Germinal center (tissue), 1 donor: Measurements from ENCODE around the gene TMEM134.
"Not testable (repeated sequence)": the region's sequence is repeated elsewhere in the genome, so short reads cannot be mapped to it uniquely, and the experiment has no call there.

ENCODE experiments used
- DNase-seq: peaks from one replicate; pipeline ENCODE4 v3.0.0; 2012; ENCODE audit warnings: mixed read lengths, low spot score

TMEM134 gene, protein sequence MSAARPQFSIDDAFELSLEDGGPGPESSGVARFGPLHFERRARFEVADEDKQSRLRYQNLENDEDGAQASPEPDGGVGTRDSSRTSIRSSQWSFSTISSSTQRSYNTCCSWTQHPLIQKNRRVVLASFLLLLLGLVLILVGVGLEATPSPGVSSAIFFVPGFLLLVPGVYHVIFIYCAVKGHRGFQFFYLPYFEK

DNA sequence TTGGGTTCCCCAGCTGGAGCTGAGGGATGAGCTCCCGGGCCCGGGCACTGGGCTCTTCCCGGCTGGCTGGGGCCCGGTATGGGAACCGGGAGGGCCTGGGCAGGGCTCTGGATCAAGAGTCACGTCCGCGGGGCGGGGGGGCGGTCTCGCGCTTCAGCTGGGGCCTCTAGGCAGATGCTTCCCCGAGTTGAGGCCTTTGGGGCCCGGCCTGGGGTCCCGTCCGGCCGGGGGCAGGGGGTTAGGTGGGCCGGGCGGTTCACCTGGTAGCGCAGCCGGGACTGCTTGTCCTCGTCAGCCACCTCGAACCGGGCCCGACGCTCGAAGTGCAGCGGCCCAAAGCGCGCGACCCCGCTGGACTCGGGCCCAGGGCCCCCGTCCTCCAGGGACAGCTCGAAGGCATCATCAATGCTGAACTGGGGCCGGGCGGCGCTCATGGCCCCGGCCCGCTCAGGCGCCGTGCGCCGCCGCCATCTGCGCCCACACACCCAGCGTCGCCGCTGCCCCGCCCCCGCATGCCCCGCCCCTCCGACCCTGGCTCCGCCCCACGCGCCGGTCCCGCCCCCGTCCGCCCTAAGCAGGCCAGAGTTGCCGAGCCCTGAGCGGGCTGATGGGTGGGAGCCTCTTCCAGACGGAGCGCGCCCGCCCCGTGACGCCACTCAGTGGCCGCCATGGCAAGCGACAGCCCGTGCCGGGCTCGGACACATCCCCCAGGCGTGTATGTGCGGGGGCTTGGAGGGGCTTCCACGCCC is at the start of gene TMEM134:
TMEM134 (minus strand) TSS at position 493 of the 749 bp plus-strand sequence; CDS start at position 434, 59 bp downstream.
- DNase-seq, result peak; percentile 91

DNA sequence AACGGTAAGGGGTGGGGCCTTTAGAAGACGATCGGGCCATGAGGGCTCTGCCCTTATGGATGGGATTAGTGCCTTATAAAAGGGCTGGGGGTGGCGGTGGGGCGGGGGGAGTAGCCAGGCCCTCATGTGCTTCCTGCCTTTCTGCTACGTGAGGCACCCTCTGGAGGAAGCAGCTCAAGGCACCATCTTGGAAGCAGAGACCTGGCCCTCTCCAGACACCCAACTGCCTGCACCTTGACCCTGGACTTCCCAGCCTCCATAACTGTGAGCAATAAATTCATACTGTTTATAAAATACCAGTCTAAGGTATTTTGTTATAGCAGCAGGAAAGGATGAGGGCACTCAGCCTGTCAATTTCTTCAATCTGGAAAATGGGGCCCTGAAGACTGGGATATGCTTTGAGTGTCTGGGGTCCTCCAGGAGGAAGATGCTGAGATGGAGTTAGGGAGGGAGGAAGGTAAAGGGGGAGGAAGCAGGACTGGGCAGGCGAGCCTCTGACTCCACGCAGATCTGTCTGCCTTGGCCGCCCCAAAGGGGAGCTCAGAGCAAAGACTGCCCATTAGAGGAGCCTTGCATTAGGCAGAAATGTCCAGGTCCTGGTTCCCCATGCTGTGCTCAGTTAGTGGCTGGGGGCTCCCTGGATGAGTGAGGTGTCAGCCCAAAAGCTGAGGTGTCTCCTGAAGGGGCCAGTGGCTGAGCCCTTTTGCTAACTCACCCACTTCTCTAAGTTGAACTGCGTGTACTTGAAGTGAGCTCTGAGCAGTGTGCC is 48.9 kb upstream of the TMEM134 start:
- DNase-seq, result no peak

DNA sequence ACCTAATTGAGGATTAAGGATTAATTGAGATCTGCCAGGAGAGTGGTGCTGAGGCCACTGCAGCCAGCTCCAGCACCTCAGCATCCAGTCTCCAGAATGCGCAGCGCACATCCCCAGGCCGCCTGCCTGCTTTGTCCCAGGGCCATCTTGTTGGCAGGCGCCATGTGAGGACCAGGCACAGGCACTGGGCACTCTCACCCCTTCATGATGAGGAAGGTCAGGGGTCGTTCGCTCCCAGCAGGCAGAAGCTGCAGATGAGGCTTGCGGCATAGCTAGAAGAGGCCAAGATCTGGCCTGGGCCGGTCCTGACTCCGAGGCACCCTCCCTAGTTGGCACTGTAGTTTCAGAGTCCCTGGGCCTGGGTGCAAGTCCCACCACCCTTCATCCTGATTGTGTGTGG is 47.8 kb upstream of the TMEM134 start:
- DNase-seq, result no peak

DNA sequence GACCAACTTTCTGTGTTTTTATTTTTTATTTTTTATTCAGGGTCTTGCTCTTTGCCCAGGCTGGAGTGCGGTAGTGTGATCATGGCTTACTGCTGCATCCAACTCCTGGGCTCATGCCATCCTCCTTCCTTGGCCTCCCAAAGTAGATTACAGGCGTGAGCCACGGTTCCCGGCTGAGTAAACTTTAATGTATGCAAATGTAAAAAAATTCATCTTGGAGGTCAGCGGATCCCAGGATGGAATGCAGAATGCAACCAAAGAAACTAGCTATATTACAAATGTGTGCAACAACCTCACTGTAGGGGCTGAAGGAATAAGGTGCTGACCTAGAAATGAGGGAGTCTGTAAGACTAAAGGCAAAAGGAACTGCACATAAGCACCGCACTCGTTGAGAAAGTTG is 45.1 kb upstream of the TMEM134 start:
- no peak for DNase-seq

DNA sequence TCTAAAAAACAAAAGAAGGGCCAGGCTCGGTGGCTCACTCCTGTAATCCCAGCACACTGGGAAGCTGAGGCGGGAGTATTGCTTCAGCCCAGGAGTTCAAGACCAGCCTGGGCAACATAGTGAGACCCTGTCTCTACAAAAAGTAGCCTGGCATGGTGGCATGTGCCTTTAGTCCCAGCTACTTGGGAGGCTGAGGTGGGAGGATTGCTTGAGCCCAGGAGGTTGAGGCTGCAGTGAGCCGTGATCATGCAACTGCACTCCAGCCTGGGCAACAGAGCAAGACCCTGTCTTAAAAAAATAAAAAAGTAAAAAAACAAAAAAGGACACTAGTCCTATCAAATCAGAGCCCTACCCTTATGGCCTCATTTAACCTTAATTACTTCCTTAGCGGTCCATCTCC is 42.5 kb upstream of the TMEM134 start:
- DNase-seq, result not testable (repeated sequence)

DNA sequence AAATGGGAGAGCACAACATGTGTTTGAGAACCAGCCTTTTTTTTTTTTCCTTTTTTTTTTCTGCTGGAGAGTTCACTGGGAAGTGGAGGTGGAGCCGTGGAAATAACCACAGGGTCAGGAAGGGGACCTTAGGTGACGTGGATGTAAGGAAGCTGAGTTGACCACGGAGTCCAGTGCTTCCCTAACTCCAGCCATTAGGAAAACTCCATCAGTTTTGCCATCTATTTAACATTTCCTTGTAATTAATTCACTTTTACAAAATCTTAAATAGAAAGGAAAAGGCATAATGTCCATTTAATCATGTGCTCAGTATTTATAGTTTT is 40.9 kb upstream of the TMEM134 start:
- no peak for DNase-seq

DNA sequence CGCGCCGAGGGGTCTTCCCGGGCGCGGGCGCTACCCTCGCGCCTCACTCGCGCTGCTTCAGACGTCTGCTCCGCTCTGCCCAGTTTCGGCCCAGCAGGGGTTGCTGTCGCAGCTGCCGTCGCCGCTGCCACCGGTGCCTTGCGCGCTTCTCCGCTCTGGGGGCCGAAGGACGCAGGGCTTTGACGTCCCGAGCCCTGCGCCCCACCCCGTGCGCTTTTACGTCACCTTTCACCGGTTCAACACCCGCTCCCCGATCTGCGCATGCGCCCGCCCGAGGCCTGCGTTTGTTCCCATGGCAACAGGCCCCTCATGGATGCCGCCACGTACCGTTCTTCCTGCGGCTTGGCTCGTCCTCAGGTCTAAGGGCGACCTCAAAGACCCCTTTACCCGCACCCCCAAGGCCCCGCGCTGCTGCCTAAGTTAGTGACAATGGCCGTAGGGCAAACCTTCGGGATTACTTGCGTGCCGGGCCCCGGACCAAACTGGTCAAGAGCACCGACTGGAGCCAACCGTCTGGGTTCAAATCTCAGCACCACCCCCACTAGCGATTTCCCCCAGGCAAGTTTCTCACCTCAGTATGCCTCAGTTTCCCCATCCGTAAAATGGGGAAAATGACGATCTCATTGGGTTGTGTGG is 39.6 kb upstream of the TMEM134 start:
- DNase-seq, result peak; percentile 99

DNA sequence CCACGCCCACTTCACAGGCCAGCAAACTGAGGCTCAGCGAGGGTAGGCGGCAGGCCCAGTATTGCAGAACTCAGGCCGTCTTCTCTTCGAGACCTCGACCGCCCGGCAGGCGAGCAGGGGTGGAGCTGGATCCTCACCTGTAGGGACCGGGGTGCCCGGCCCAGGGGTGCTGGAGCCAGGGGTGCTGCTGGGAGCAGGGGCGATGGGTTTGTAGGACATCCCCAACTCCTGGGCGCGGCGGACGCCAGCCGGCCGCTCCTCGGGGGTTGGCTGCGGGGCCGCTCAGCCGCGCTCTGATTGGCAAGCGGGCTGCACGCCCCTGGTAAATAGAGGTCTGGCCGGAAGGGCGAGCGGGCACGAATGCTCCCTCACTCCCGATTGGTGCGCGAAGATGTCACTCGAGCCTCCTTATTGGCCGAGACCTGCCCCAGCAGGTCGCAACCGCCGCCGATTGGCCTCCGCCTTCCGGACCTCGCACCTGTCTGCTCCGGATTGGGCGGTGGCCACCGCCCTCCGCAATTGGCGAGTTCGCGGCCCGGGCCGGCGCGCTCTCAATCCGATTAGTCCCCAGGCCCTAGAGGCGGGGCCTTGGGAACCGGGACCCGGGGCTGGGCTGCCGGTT is 38.9 kb upstream of the TMEM134 start, which contains the start of gene CDK2AP2:
CDK2AP2 (minus strand) TSS at position 299 of the 622 bp plus-strand sequence; CDS start at position 219, 80 bp downstream.
- DNase-seq, result peak; percentile 99

DNA sequence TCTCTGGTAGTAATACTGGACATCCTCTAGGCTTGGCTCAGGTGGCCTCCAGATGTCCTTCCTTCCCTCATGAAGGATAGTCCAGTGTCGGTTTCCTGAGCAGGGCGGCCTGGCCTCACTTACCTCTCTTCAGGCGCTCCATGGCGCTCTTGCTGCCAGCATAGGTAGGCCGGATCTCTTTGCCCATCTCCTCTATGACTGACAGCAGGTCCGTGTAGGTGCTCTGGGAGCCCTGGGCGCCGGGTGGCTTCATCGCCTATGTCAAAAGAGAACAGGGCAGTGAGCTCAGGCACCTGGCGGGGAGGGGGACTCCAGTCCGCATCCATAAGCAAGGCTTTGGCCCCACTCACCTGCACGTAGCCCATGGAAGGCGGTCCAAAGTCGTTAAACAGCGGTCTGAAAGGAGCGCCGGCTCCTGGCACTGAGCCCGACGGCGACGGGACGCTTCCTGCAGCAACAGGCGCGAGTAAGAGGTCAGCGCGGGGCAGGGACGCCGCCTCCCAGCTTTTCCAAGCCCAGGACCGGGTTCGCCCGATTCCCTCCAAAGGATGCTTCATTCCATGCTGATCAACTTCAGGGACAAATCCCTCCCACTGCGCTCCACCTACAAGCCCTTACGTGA is 38.3 kb upstream of the TMEM134 start:
- DNase-seq, result no peak

DNA sequence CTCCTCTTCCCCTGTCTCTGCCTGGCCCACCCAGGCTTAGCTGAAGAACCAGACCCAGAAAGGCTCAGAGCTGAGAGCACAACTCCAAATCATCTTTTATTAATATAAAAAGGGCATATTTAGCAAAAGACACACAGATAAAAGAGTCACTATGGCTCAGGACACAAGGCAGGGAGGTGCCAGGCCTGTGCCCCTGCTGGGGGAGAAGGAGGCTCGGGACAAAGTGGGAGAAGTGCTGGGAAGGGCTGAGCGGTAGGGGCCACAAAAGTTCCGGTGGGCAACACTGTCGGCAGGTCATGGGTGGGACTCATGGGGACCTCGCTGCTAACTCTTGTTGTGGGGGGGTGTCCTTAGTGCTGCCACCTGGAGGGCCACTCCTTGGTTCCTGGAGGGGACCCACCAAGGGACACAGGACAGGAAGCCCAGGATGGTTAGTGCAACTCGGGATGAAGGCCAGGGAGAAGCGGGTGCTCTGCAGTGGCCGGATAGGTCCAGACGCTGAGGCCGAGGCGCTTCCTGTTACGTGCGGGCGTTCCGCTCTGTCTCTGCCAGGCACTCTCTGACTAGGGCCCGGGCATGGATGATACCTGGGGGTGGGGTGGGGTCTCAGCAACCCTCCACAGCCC is 37.5 kb upstream of the TMEM134 start:
- no peak for DNase-seq

DNA sequence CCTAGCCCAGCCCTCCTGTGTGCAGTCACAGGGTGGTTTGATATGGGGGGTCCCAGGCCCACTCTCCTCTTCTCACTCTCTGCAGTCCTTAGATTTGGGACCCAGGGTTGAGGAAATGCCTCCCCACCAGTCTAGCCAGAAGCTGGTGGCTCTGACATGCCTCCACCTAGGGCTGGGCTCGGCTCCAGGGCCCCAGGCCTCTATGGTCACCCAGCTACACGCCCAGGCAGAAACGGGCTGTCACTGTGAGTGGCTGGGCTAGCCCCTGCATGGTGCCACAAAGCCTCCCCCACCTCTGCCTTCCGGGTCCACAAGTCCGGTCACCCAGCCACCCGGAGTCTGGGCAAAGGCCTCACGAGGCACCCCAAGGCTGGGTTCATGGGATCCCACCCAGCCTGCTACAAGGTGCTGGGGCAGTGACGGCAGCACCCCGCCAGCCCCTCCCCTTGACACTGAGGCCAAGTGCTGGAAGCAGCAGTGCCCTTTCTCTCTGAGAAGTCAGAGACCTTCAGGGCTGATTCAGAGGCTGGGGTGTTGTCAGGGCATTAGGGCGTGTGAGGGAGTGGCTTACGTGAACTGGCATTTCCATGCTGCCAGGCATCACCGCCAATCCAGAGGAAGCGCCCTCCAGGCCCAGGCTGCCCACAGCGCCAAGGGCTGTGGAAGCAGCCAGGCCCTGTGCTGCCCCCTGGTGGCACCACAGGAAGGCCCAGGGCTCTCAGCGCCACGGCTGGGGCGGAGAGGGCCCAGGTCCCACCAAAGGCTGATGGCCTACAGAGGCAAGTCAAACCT is 36.8 kb upstream of the TMEM134 start:
- peak; percentile 86 for DNase-seq

DNA sequence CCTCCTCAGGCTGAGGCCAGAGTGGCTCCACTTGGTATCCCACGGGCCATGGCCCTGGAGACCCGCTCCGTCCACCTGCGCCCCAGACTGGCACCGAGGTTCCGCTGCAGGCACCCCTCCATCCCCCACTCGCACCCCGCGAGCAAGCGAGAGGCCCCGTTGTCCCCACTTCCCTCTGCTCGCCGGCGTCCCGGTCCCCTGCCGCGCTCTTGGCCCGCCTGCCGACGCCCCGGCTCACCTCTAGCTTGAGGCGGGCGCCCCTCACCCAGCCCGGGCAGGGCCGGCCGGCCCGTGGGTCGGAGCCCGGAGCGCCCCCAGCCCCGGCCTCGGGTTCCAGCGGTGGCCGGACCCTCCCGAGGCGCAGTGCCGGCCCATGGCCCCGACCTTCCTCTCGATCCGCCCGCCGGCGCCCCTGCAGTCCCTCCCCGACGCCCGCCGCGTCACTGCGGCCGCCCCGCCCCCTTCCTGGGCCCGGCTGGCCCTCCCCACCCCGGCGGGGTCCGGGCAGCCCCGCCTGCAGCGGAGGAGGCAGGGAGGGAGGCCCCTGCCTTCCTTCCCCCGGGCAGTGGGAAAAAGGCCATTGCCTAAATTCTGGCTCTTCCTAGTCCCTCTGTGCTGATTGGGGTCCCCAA is 36.0 kb upstream of the TMEM134 start, which contains the start of gene PITPNM1:
PITPNM1 (minus strand) TSS at position 414 of the 632 bp plus-strand sequence. CDS start 1,183 bp downstream, outside the sequence.
- peak; percentile 81 for DNase-seq

DNA sequence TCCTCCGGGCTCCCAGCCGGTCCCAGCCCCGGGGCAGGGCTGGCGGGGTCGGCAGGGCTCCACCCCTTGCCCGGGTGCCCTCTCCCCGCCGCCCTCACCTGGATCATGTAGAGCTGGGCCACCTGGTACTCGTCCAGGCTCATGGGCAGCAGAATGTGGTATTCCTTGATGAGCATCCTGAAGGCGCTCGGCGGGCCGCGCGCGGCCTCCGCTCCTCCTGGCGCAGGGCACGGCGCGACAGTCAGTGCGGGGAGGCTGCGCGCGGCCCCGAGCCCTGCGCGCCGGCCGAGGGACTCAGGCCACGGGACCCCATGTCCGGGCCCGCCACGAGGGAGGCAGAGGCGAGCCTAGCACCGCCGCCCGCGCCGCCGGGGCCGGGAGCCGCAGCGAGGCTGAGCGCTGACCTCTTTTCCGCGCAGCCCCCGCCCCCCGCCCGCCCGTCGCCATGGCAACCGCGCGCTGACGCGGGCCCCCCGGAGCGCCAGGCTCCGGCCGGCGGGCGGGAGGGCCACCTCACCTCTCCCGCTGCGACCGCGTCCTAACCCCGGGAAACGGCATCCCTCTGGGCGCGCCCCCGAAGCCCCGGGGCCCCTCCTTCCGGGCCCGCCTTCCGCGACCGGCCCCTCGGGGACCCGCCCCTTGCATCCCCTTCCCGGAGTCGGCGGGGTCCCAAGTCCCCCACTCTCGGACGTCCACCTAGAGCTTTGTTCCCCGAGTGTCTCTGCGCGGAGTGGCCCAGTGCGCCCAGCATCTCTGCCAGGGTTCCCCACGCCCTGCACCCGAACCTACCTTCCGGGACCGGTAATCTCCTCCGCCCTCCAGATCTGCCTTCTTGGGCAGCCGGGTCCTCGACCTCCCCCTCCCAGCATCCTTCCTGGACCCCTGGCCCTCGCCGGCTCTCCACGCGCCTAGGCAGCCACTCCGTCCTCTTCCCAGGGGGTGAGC is 35.2 kb upstream of the TMEM134 start:
- no peak for DNase-seq

DNA sequence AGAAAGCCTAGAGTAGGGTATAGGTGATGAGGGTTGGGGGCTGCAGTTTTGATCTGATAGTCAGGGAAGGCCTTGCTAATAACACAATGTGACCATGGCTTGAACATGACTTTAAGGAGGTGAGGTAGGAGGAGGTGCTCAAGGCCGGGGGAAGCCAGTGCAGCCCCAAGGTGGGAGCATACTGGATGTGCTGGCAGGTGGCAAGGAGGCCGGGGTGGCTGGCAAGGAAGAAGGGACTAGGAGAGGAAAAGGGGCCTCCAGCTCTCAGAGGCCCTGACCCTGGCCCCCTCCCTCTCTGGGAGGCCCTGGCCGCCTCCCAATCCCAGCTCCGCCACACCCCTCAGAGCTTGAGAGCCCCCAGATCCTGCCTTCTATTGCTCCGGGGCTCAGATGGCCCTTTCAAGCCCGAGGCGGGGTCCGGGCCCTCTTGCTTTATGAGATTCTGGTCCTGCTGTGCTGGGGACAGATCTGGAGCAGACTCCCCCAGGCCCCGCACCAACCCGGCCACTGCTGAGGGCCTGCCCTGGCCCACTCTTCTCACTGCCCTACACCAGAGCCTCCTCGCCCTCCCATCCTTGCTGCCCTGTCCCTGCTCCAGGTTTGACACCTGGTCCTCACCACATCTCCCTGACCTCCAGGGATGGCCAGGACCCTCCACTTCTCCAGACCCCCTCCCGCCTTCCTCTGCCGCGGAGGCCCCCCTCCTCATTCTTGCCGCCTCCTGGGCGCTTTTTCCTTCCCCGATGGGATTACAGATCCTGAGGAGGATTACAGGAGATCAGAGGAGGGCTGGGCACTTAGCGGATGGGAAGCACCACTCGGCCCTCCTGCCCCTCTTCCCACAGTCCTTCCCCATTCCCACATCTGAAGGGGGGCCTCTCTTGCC is 34.3 kb upstream of the TMEM134 start:
- DNase-seq, result no peak

DNA sequence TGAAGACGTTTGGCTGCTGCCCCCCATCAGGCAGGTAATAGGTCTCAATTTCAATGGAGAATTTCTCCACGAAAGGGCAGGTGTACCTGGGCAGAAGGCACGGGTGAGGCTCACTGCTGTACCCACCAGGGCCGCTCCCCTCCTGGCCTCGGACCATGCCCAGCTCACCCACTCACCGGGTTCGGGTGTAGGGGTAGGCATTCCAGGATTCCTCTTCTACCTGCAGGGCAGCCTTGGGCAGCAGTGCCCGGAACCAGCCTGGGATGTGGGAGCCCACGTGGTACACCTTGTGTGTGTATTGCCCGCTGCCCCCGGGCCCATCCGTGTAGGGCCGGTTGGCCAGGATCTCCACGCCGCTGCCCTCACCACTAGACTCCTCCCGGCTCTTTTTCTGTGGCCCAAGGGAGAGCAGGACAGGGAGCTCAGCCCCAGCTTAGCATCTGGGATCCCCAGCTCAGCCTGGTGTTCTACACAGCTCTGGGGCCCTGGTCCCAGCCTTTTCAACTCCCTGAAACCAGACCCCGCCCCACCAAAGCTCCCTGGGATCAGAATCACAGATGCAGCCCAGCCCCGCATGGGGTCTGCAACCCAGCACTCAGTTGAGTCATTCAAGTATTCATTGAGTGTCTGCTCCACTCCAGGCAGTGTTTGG is 33.4 kb upstream of the TMEM134 start:
- DNase-seq, result no peak

DNA sequence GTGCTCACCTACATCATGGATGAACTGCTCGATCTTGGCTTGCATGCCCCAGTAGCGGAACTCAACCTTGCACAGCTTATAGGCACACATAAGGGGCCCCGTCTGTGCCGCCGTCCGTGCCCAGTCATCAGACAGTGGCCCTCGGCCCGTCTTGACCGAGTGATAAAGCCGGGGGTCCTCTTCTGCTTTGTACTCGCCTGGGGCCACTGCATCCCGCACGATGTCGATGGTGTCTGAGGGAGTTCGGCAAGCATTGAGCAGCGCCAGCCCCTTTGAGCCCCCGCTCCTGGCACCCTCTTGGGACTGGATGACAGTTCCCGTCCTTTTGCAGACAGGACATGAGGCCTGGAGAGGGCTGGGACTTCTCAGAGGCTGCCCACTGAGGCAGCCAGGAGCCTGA is 32.8 kb upstream of the TMEM134 start:
- no peak for DNase-seq
